GM12878 (cell line): ENCODE measurements around the gene CAPNS2.

ENCODE experiments used
- CREB1 ChIP-seq: IDR thresholded peaks from 2 replicates; pipeline ENCODE4 v1.6.1; 2012; ENCODE audit warnings: low read depth, mild to moderate bottlenecking, inconsistent platforms
- CTCF ChIP-seq, 3 experiments: IDR thresholded peaks in 2 of 3; conservative IDR thresholded peaks in 1 of 3; 2 replicates each; pipeline ENCODE4 v1.5.1; 2011; ENCODE audit warnings: low read depth in 3 of 3, low read length in 3 of 3, mild to moderate bottlenecking in 3 of 3, control low read depth in 2 of 3, moderate library complexity in 2 of 3, inconsistent platforms in 1 of 3, mixed read lengths in 1 of 3; ENCODE audit not compliant: control insufficient read depth in 2 of 3, insufficient read depth in 1 of 3; ENCODE audit errors: extremely low read depth in 1 of 3
- GABPA ChIP-seq: IDR thresholded peaks from 2 replicates; pipeline ENCODE4 v1.6.1; 2014; ENCODE audit warnings: antibody characterized with exemption, low read depth, mild to moderate bottlenecking, inconsistent platforms
- JUND ChIP-seq: IDR thresholded peaks from 2 replicates; pipeline ENCODE4 v1.6.1; 2012; ENCODE audit warnings: low read depth, mild to moderate bottlenecking, low read length, improper control_type of control experiment, moderate library complexity
- MXI1 ChIP-seq: fragments of 150-350 bp; IDR thresholded peaks from 2 replicates; pipeline ENCODE4 v1.6.1; 2011; ENCODE audit warnings: low read depth, mild to moderate bottlenecking, inconsistent platforms, low read length, improper control_type of control experiment
- POLR2A ChIP-seq: IDR thresholded peaks from 2 replicates; pipeline ENCODE4 v1.6.1; 2011; ENCODE audit warnings: low read depth, mild to moderate bottlenecking, low read length
- YY1 ChIP-seq: IDR thresholded peaks from 2 replicates; pipeline ENCODE4 v1.6.1; 2011; ENCODE audit warnings: low read depth, mild to moderate bottlenecking, low read length

- TF ChIP-seq POLR2A, result no peak
- no peak for TF ChIP-seq JUND
- TF ChIP-seq CTCF (IDR thresholded peaks at IDR 0.05 in 2 of 3, conservative IDR thresholded peaks at IDR 0.05 in 1 of 3; ENCODE audit: control insufficient read depth in 2 of 3, extremely low read depth in 1 of 3, insufficient read depth in 1 of 3, low read depth in 3 of 3, low read length in 3 of 3), result no peak
- TF ChIP-seq MXI1, result no peak
- no peak for TF ChIP-seq GABPA
- no peak for TF ChIP-seq CREB1
- TF ChIP-seq YY1, result no peak
Measured at GRCh38 chr16:55561319-55561848, 5.1 kb upstream of the CAPNS2 start.
